Activated CD8-positive, alpha-beta memory T cell treated with anti-CD3 and anti-CD28 coated beads, Interleukin-2, amount 50 U/mL, for 1 hour (primary cell): Measurements from ENCODE around the gene KDM4E.

Experiments used
- DNase-seq: peaks from one replicate; pipeline ENCODE4 v3.0.0-alpha.2; 2020; ENCODE audit errors: extremely low read depth

Gene KDM4E

DNA sequence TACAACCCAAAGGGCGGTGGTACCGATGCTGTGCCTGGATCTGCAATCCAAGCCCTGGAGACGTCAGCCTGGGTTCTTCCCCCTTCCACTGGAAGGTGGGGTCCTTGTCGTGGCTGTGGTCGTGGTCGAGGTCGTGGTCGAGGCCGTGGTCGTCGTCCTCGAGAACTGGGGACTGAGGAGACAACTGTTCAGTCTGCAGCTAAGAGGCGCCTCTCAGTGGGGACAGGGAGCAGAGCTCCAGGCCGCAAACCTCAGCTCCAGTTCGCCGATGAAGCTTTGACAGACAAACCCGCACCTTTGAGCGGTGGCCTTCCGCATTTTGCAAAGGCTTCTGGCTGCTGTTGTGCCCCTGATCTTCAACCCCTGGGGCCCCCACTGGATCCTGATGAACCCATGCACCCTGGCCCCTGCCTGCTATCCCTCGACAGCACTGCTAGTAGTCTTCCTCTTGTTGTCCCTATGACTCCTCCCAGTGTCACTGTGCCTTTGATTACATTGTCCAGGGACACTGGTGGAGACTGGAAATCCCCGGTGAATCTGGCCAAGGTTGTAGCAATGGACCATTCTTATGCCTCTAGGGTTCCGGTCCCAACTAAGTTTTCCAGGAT lies 25.6 kb downstream of the KDM4E start:
- DNase-seq = no peak

DNA sequence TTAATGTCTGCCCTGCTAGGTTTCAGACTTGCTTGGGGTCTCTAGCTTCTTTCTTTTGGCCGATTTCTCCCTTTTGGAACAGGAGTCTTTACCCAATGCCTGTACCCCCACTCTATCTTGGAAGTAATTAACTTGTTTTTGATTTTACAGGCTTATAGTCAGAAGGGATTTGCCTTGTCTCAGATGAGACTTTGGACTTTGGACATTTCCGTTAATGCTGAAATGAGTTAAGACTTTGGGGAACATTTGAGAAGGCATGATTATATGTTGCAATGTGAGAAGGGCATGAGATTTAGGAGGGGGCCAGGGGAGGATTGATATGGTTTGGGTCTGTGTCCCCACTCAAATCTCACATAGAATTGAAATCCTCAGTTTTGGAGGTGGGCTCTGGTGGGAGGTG lies 29.3 kb downstream of the KDM4E start:
- DNase-seq = no peak

DNA sequence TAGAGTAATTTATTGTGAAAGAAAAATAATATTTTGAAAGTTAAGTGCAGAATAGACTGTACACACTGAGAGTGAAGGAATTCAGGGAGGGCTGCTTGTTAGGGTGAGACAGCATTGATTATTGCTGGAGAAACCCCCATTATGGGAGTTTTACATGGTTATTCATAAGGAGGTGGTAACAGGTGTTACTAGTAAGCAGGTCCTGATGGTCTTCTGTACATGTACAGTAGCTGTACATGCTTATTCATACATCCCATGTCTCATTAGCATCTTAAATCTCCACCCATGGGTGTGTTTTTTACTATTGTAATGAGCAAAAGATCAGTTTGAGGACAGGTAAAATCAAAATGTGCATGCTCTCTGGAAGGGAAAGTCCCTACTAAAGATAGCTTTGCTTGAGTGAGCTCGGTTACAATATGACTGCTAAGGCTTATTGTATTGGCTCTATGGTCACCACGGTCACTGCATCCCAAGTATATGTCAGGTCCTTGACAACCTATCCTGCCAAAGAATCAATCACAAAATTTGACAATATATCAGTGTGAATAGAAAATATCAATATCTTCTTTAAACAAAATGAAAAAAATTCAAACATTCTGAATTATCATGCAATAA lies 30.3 kb downstream of the KDM4E start:
- DNase-seq = no peak

DNA sequence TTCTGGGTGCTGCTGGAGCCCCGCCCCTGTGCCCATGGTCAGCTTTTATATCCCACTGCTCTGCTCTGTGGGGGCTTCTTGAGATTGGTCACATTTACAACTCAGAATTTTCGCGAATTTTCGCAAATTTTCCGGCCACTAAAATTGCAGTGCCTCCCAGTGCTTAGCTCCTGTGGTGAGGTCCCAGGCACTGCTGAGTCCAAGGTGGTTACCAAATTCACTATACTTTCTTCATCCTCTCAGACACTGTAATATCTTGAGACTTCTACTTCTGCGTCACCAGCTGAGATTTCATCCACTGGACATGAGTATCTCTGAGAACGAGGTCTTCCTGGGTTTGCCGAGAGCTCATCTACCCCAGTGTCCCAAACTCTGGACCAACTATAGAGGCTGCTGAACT lies 32.9 kb downstream of the KDM4E start:
- DNase-seq = no peak

DNA sequence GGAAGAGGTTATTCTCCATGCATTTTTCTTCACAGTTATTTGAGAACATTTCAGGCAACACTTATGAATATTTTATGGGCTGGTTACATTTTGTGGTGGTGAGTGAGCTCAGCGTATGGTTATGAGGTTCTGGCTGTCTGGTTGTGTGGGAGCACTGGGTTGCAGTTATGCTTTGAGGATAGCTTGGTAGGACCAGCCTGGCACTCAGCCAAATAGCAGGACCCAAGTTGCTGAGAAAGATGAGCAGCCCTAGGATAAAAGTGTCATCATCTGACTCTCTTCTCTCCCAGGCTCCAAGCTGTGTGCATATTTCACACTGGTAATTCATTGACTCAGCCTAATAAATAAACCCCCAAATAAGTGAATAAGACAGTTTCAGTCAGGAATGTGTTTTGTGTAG lies 33.6 kb downstream of the KDM4E start:
- DNase-seq = no peak

GRCh38 chr11:95059046-95059445 lies 34.0 kb downstream of the KDM4E start:
- no peak for DNase-seq

DNA sequence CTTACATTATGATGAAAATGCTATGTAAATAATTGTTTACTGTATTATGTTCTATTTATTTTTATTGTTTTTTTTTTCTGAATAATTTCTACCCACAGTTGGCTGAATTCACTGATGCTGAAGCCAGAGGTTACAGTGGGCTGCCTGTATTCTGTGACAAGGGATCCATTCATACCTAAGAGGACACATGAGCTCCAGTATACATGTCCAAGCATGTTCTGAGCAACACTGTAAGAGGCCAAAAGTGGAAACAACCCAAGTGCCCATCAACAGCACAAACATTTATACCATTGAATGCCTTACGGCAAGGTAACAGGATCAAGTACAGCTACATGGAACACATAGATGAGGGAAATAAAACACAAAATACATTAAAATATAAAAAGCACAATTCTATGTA lies 40.3 kb downstream of the KDM4E start:
- no peak for DNase-seq

GRCh38 chr11:95066716-95067038 lies 41.6 kb downstream of the KDM4E start, which contains the start of gene SRSF8:
Gene SRSF8, plus strand, starts transcription at chr11:95066919. Its CDS starts 308 bp downstream, at chr11:95067227.
- no peak for DNase-seq

- no peak for DNase-seq
Measured at GRCh38 chr11:95067039-95067840, 42.2 kb downstream of the KDM4E start.

- DNase-seq = no peak
Measured at GRCh38 chr11:95067841-95068219, 42.8 kb downstream of the KDM4E start.

DNA sequence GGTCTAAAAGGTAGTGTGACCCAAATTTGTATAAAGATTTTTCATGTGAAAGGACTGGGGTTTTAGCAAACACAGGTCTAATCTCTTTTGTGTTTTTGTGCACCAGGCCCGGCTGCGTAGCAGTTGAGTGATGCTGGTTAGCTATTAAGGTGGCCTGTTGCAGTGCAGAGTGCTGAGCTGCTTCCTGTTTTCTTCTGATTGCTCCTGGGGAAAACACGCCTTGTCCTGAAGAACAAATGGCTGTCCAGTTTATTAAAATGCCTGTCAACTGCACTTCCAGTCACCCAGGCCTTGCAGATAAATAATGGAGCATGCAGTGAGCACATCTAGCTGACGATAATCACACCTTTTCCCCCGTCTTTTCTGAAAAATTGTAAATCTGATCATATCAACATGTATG lies 43.5 kb downstream of the KDM4E start:
- DNase-seq = no peak

GRCh38 chr11:95070471-95070870 lies 45.4 kb downstream of the KDM4E start:
- no peak for DNase-seq

DNA sequence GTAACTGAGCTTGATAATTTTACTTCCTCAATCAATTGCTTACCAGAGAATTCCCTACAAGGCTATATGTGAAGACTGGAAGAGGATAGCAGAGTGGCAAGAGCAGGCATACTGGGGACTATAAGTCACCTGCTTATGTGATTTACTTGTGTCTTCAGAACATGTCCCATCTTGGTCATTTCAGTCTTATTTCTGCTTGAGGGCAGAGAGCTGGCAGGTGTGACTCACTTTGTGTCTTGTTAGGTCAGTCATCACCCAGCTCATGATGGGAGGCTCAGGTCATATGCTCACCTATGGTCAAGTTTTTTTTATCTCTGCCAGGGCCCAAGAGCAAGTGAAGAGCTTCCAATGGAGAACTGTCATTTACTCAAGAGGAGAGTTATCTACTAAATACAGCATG lies 47.9 kb downstream of the KDM4E start:
- DNase-seq = no peak

GRCh38 chr11:95074792-95075563 lies 49.9 kb downstream of the KDM4E start:
- no peak for DNase-seq

DNA sequence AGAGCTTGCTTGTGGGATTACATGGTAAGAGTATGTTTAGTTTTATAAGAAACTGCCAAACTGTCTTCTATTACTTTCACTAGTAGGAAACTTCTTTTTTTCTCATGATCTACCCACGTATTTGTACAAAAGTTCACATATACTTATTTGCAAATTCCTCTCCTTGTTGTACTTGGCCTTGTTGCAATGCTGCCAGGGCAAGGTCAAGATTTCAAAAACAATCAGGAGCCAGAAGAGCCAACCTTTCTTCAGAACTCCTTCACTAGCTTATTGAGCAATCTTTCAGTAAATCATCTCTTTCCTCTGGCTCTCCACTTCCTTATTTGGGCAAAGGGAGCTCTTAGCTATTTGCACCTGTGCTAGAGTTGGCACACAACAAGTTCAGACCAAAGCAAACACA lies 51.4 kb downstream of the KDM4E start:
- no peak for DNase-seq

DNA sequence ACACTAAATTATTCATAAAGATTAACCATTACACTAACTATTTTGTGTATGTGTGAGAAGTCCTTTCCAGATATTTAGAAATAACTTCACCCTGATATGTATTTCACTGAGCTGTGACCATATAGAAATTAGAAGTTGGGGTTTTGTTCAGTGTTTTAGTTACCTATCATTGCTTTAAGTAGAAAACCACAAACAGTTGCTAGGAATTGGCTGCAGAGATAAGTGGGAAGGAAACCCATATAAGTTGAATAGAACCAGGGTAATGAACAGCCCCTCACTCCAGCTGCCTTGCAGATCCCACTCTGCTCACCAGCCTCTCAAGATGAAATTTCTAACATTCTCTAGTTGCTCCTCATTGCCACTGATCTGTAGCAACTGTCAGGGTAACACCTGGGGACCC lies 51.9 kb downstream of the KDM4E start:
- no peak for DNase-seq
